Measurements from ENCODE around the gene TRIM46. TPM values are rescaled to one million over a fixed set of nuclear protein-coding genes. Genes with fewer than 3 reads are reported as not detected.
A peak's percentile ranks its signal among the peaks of the same experiment; 100 is the strongest.

TRIM46 gene
- total and polyA plus RNA-seq, 2 of the 13 experiments (the other 11 are each of a cell fraction or from before 2014, with no cell fraction given): 0.04 to 0.09 TPM

DNA sequence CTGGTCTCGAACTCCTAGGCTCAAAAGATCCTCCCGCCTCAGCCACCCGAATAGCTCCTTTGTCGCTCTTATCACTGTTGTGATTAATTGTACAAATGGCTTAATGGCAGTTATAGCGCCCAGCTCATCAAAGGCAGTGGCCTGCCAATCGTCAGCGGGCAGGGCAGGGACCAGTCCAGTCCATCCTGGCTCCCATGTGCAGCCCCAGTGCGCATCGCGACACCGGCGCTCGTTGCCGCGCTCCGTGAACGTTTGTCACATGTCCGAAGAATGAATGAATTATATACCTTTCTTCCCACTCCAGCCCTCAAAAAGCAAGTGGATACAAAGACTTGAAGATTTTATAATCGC is 53.2 kb downstream of the TRIM46 start (continued):
- TF ChIP-seq, protein P1, sequence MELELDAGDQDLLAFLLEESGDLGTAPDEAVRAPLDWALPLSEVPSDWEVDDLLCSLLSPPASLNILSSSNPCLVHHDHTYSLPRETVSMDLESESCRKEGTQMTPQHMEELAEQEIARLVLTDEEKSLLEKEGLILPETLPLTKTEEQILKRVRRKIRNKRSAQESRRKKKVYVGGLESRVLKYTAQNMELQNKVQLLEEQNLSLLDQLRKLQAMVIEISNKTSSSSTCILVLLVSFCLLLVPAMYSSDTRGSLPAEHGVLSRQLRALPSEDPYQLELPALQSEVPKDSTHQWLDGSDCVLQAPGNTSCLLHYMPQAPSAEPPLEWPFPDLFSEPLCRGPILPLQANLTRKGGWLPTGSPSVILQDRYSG (CRISPR knock-in tag; IDR thresholded peaks at IDR 0.05): no peak
- TF ChIP-seq, protein P2, sequence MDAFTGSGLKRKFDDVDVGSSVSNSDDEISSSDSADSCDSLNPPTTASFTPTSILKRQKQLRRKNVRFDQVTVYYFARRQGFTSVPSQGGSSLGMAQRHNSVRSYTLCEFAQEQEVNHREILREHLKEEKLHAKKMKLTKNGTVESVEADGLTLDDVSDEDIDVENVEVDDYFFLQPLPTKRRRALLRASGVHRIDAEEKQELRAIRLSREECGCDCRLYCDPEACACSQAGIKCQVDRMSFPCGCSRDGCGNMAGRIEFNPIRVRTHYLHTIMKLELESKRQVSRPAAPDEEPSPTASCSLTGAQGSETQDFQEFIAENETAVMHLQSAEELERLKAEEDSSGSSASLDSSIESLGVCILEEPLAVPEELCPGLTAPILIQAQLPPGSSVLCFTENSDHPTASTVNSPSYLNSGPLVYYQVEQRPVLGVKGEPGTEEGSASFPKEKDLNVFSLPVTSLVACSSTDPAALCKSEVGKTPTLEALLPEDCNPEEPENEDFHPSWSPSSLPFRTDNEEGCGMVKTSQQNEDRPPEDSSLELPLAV (CRISPR knock-in tag; conservative IDR thresholded peaks at IDR 0.05; ENCODE audit: low read depth): no peak
- no peak for TF ChIP-seq HDAC6 (IDR thresholded peaks at IDR 0.05; ENCODE audit: low read depth, low read length)
- no peak for TF ChIP-seq IRF2 (CRISPR knock-in tag; IDR thresholded peaks at IDR 0.05)
- no peak for TF ChIP-seq MAFF (IDR thresholded peaks at IDR 0.05; ENCODE audit: low read depth, low read length)
- TF ChIP-seq, protein P3, sequence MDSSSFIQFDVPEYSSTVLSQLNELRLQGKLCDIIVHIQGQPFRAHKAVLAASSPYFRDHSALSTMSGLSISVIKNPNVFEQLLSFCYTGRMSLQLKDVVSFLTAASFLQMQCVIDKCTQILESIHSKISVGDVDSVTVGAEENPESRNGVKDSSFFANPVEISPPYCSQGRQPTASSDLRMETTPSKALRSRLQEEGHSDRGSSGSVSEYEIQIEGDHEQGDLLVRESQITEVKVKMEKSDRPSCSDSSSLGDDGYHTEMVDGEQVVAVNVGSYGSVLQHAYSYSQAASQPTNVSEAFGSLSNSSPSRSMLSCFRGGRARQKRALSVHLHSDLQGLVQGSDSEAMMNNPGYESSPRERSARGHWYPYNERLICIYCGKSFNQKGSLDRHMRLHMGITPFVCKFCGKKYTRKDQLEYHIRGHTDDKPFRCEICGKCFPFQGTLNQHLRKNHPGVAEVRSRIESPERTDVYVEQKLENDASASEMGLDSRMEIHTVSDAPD (CRISPR knock-in tag; IDR thresholded peaks at IDR 0.05): no peak
- TF ChIP-seq ZNF335 (CRISPR knock-in tag; IDR thresholded peaks at IDR 0.05): 0 out of 2 replicates have a peak, but pooled peaks have one; percentile 6
- no peak for TF ChIP-seq ZFY (CRISPR knock-in tag; IDR thresholded peaks at IDR 0.05)
- no peak for TF ChIP-seq KAT2B (IDR thresholded peaks at IDR 0.05; ENCODE audit: borderline replicate concordance, low read depth, low read length)
- TF ChIP-seq CBFB (CRISPR knock-in tag; IDR thresholded peaks at IDR 0.05): no peak
- TF ChIP-seq ZNF569 (CRISPR knock-in tag; IDR thresholded peaks at IDR 0.05; ENCODE audit: borderline replicate concordance): no peak
- TF ChIP-seq ZNF567 (CRISPR knock-in tag; IDR thresholded peaks at IDR 0.05; ENCODE audit: borderline replicate concordance): no peak
- peak; percentile 65; the same call in 1 of the 2 replicates for TF ChIP-seq CHD2 (IDR thresholded peaks at IDR 0.05; ENCODE audit: low read depth, low read length)
- TF ChIP-seq ZNF441 (CRISPR knock-in tag; IDR thresholded peaks at IDR 0.05; ENCODE audit: borderline replicate concordance): no peak
- no peak for TF ChIP-seq CEBPB (IDR thresholded peaks at IDR 0.05; ENCODE audit: borderline replicate concordance, low read depth, low read length)
- TF ChIP-seq ZBTB39 (CRISPR knock-in tag; IDR thresholded peaks at IDR 0.05): no peak
- no peak for TF ChIP-seq GRHL1 (CRISPR knock-in tag; conservative IDR thresholded peaks at IDR 0.05)
- 0 out of 2 replicates have a peak, but pooled peaks have one; percentile 39 for TF ChIP-seq GTF3A (CRISPR knock-in tag; conservative IDR thresholded peaks at IDR 0.05)
- peak; percentile 78; the same call in 1 of the 2 replicates for TF ChIP-seq ZNF24 (IDR thresholded peaks at IDR 0.05)
- TF ChIP-seq DNMT3B (CRISPR knock-in tag; conservative IDR thresholded peaks at IDR 0.05): no peak
- TF ChIP-seq ZNF768 (CRISPR knock-in tag; IDR thresholded peaks at IDR 0.05): no peak
- TF ChIP-seq, protein P4, sequence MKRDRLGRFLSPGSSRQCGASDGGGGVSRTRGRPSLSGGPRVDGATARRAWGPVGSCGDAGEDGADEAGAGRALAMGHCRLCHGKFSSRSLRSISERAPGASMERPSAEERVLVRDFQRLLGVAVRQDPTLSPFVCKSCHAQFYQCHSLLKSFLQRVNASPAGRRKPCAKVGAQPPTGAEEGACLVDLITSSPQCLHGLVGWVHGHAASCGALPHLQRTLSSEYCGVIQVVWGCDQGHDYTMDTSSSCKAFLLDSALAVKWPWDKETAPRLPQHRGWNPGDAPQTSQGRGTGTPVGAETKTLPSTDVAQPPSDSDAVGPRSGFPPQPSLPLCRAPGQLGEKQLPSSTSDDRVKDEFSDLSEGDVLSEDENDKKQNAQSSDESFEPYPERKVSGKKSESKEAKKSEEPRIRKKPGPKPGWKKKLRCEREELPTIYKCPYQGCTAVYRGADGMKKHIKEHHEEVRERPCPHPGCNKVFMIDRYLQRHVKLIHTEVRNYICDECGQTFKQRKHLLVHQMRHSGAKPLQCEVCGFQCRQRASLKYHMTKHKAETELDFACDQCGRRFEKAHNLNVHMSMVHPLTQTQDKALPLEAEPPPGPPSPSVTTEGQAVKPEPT (CRISPR knock-in tag; IDR thresholded peaks at IDR 0.05; ENCODE audit: low read depth): no peak
